ENCODE results near the gene TRMT10B.
"Not testable (repeated sequence)": the region's sequence is repeated elsewhere in the genome, so short reads cannot be mapped to it uniquely, and the experiment has no call there.

The TRMT10B gene

GRCh38 chr9:37801959-37802711, 48.5 kb downstream of the TRMT10B start:
- no peak for TF ChIP-seq CTCF (IDR thresholded peaks at IDR 0.05; ENCODE audit: low read depth, low read length)
- no peak for DNase-seq (ENCODE audit: low read depth, low spot score)
- in situ Hi-C loops (cut with HindIII; ENCODE audit: low sequenced_read_pairs): no loop called here
- peak overlapping the region; percentile 95 for H3K4me3 ChIP-seq (ENCODE audit: low read depth, low read length)

- DNase-seq (ENCODE audit: low read depth, low spot score): no peak
- in situ Hi-C loops (cut with HindIII; ENCODE audit: low sequenced_read_pairs): no loop called here
- no peak overlapping the region for H3K4me3 ChIP-seq (ENCODE audit: low read depth, low read length)
- no peak for TF ChIP-seq CTCF (IDR thresholded peaks at IDR 0.05; ENCODE audit: low read depth, low read length)
Measured at GRCh38 chr9:37806271-37806670, 52.7 kb downstream of the TRMT10B start.

GRCh38 chr9:37809676-37810075, 56.1 kb downstream of the TRMT10B start:
- H3K4me3 ChIP-seq (ENCODE audit: low read depth, low read length); in situ Hi-C loops (cut with HindIII; ENCODE audit: low sequenced_read_pairs); DNase-seq (ENCODE audit: low read depth, low spot score): not testable (repeated sequence)

- DNase-seq (ENCODE audit: low read depth, low spot score): no peak
- no peak for TF ChIP-seq CTCF (IDR thresholded peaks at IDR 0.05; ENCODE audit: low read depth, low read length)
- in situ Hi-C loops (cut with HindIII; ENCODE audit: low sequenced_read_pairs): no loop called here
- H3K4me3 ChIP-seq (ENCODE audit: low read depth, low read length): no peak overlapping the region
Measured at GRCh38 chr9:37811906-37812476, 58.4 kb downstream of the TRMT10B start.

- DNase-seq (ENCODE audit: low read depth, low spot score): no peak
- H3K4me3 ChIP-seq (ENCODE audit: low read depth, low read length): no peak overlapping the region
- in situ Hi-C loops (cut with HindIII; ENCODE audit: low sequenced_read_pairs): no loop called here
- TF ChIP-seq CTCF (IDR thresholded peaks at IDR 0.05; ENCODE audit: low read depth, low read length): no peak
Measured at GRCh38 chr9:37812773-37813379, 59.3 kb downstream of the TRMT10B start.

- in situ Hi-C loops (cut with HindIII; ENCODE audit: low sequenced_read_pairs): no loop called here
- TF ChIP-seq CTCF (IDR thresholded peaks at IDR 0.05; ENCODE audit: low read depth, low read length): no peak
- H3K4me3 ChIP-seq (ENCODE audit: low read depth, low read length): no peak overlapping the region
- no peak for DNase-seq (ENCODE audit: low read depth, low spot score)
Measured at GRCh38 chr9:37818849-37819248, 65.2 kb downstream of the TRMT10B start.

- in situ Hi-C loops (cut with HindIII; ENCODE audit: low sequenced_read_pairs): no loop called here
- H3K4me3 ChIP-seq (ENCODE audit: low read depth, low read length): no peak overlapping the region
- TF ChIP-seq CTCF (IDR thresholded peaks at IDR 0.05; ENCODE audit: low read depth, low read length): no peak
- no peak for DNase-seq (ENCODE audit: low read depth, low spot score)
Measured at GRCh38 chr9:37820142-37820541, 66.5 kb downstream of the TRMT10B start.

GRCh38 chr9:37825174-37825573, 71.6 kb downstream of the TRMT10B start:
- in situ Hi-C loops (cut with HindIII; ENCODE audit: low sequenced_read_pairs); H3K4me3 ChIP-seq (ENCODE audit: low read depth, low read length); DNase-seq (ENCODE audit: low read depth, low spot score): not testable (repeated sequence)

Data from astrocyte of the spinal cord (primary cell).